Measurements from ENCODE around the gene PARD6B.

Gene PARD6B

GRCh38 chr20:50726955-50727791, 4.2 kb upstream of the PARD6B start:
- Histone ChIP-seq H3K79me2 (ENCODE audit: insufficient read depth, low read length) (no peaks in the 10 kb centered on the region), H3K9me3 (ENCODE audit: insufficient read depth, low read length, severe bottlenecking) (no peaks in the 10 kb centered on the region), H4K20me1 (ENCODE audit: insufficient read depth, low read length) (no peaks in the 10 kb centered on the region), H3K4me1 (ENCODE audit: insufficient read depth, low read length) (peaks cover 12% of the 10 kb centered on the region), H3K4me2 (ENCODE audit: insufficient read depth, low read length) (no peak overlapping the region), H3K4me3 (ENCODE audit: low read depth in 1 of 2, low read length in 2 of 2) (no peak overlapping the region), H3K27me3 (ENCODE audit: insufficient read depth, low read length, poor library complexity) (peaks cover 4% of the 10 kb centered on the region), H2AFZ (ENCODE audit: low read depth, low read length) (no peak overlapping the region), H3K27ac (ENCODE audit: low read length) (no peak overlapping the region), H3K36me3 (ENCODE audit: insufficient read depth, low read length) (no peaks in the 10 kb centered on the region), H3K9ac (ENCODE audit: low read depth, low read length) (no peak overlapping the region)
- ATAC-seq (ENCODE audit: insufficient read depth, low read depth) (no peak), DNase-seq (no peak)
- TF ChIP-seq CTCF (IDR thresholded peaks at IDR 0.05; ENCODE audit: borderline replicate concordance, extremely low read depth, low read length, poor library complexity, severe bottlenecking) (no peak), EZH2 (IDR thresholded peaks at IDR 0.05; ENCODE audit: borderline replicate concordance, low read depth, low read length, severe bottlenecking) (no peak)

- 0 out of 2 replicates have a peak, but pooled peaks cover 3% of the 10 kb centered on the region for H3K79me2 ChIP-seq (ENCODE audit: insufficient read depth, low read length)
- H3K27me3 ChIP-seq (ENCODE audit: insufficient read depth, low read length, poor library complexity) = peaks cover 4% of the 10 kb centered on the region
- no peaks in the 10 kb centered on the region for H3K36me3 ChIP-seq (ENCODE audit: insufficient read depth, low read length)
- DNase-seq (no peak), ATAC-seq (ENCODE audit: insufficient read depth, low read depth) (no peak)
- no peak overlapping the region for H3K4me2 ChIP-seq (ENCODE audit: insufficient read depth, low read length)
- H3K9ac ChIP-seq (ENCODE audit: low read depth, low read length) = no peak overlapping the region
- H3K27ac ChIP-seq (ENCODE audit: low read length) = no peak overlapping the region
- H4K20me1 ChIP-seq (ENCODE audit: insufficient read depth, low read length) = no peaks in the 10 kb centered on the region
- no peak overlapping the region for H3K4me3 ChIP-seq (ENCODE audit: low read depth in 1 of 2, low read length in 2 of 2)
- no peaks in the 10 kb centered on the region for H3K9me3 ChIP-seq (ENCODE audit: insufficient read depth, low read length, severe bottlenecking)
- H2AFZ ChIP-seq (ENCODE audit: low read depth, low read length) = no peak overlapping the region
- peaks cover 20% of the 10 kb centered on the region for H3K4me1 ChIP-seq (ENCODE audit: insufficient read depth, low read length)
- TF ChIP-seq EZH2 (IDR thresholded peaks at IDR 0.05; ENCODE audit: borderline replicate concordance, low read depth, low read length, severe bottlenecking) (no peak), CTCF (IDR thresholded peaks at IDR 0.05; ENCODE audit: borderline replicate concordance, extremely low read depth, low read length, poor library complexity, severe bottlenecking) (no peak)
These were observed 3.4 kb upstream of the PARD6B start for GRCh38 chr20:50727792-50728485.

GRCh38 chr20:50728486-50728980, 2.8 kb upstream of the PARD6B start:
- no peak for TF ChIP-seq EZH2 (IDR thresholded peaks at IDR 0.05; ENCODE audit: borderline replicate concordance, low read depth, low read length, severe bottlenecking)
- no peak for TF ChIP-seq CTCF (IDR thresholded peaks at IDR 0.05; ENCODE audit: borderline replicate concordance, extremely low read depth, low read length, poor library complexity, severe bottlenecking)
- Histone ChIP-seq H3K36me3 (ENCODE audit: insufficient read depth, low read length) (no peaks in the 10 kb centered on the region), H3K79me2 (ENCODE audit: insufficient read depth, low read length) (0 out of 2 replicates have a peak, but pooled peaks cover 3% of the 10 kb centered on the region), H4K20me1 (ENCODE audit: insufficient read depth, low read length) (no peaks in the 10 kb centered on the region), H3K27ac (ENCODE audit: low read length) (no peak overlapping the region), H3K4me2 (ENCODE audit: insufficient read depth, low read length) (no peak overlapping the region), H3K9ac (ENCODE audit: low read depth, low read length) (no peak overlapping the region), H3K27me3 (ENCODE audit: insufficient read depth, low read length, poor library complexity) (peaks cover 4% of the 10 kb centered on the region), H3K4me3 (ENCODE audit: low read depth in 1 of 2, low read length in 2 of 2) (no peak overlapping the region), H3K4me1 (ENCODE audit: insufficient read depth, low read length) (peaks cover 20% of the 10 kb centered on the region), H2AFZ (ENCODE audit: low read depth, low read length) (no peak overlapping the region), H3K9me3 (ENCODE audit: insufficient read depth, low read length, severe bottlenecking) (no peaks in the 10 kb centered on the region)
- ATAC-seq (ENCODE audit: insufficient read depth, low read depth) = no peak
- DNase-seq = no peak
